Activated CD8-positive, alpha-beta memory T cell treated with anti-CD3 and anti-CD28 coated beads, Interleukin-2, amount 50 U/mL, for 48 hours (primary cell): ENCODE measurements around the gene SH3RF2.
"Not testable (repeated sequence)": the region's sequence is repeated elsewhere in the genome, so short reads cannot be mapped to it uniquely, and the experiment has no call there.

ENCODE experiments used
- DNase-seq: peaks from one replicate; pipeline ENCODE4 v3.0.0-alpha.2; 2020

The SH3RF2 gene

GRCh38 chr5:145954140-145954539, 17.8 kb downstream of the SH3RF2 start:
- not testable (repeated sequence) for DNase-seq

GRCh38 chr5:145957388-145957787, 21.0 kb downstream of the SH3RF2 start:
- DNase-seq = no peak

DNA sequence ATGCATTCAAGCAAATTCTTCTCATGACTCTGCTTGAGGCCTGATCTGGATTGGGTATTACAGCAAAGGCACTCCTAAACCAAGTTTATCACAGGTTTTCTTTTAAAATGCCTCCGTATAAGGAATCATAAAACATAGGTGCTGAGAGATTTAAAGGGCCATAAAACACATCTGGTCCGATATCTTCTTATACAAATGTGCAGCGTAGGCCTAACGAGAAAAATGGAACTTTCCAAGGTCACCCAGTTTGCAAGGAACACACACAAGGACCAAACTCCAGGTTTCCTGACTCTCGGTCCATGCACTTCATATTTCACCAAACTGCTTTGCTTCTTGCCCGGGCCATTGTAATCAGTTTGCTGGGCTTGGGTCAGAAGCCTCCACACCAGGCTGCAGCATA, 22.1 kb downstream of the SH3RF2 start:
- DNase-seq = no peak

DNA sequence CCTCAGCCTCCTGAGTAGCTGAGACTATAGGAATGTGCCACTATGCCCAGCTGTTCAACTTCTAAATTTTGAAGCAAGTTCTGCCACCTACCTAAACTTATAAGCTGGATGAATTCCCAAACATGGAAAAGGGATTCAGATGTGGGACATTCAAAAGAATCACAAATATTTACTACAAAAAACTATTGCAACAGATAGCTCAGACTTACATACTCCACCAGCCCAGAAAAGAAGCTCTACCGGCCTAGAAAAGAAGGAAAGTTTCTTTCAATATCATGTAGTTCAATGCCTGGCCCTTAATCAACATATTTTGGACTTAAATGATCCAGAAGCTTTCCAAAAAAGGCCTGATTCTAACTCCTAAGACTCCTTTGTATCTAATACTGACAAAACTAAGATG, 23.8 kb downstream of the SH3RF2 start:
- no peak for DNase-seq

- no peak for DNase-seq
These were observed 24.6 kb downstream of the SH3RF2 start for GRCh38 chr5:145960848-145961600.

GRCh38 chr5:145962001-145962400, 25.6 kb downstream of the SH3RF2 start:
- no peak for DNase-seq

GRCh38 chr5:145964008-145964407, 27.6 kb downstream of the SH3RF2 start:
- not testable (repeated sequence) for DNase-seq

DNA sequence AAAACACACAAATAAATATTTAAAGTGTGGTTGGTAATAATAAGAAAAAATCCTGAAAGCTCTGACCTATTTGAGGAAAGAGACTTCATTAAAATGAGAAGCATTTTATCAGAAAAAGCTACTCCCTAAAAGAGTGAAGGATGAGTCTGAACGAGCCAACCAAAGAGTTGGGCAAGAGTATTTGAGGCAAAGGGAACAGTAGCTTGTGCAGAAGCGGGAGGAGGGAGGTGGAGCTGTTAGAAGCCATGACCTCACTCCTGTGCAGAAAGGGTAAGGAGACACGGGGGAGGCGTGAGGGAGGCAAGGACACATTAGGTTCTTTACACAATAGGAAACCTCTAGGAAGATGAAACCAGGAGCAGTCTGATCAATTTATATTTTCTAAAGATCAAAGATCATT, 29.4 kb downstream of the SH3RF2 start:
- DNase-seq = no peak

- no peak for DNase-seq
These were observed 30.9 kb downstream of the SH3RF2 start for GRCh38 chr5:145967296-145967695.

GRCh38 chr5:145968970-145969713, 32.8 kb downstream of the SH3RF2 start:
- no peak for DNase-seq

DNA sequence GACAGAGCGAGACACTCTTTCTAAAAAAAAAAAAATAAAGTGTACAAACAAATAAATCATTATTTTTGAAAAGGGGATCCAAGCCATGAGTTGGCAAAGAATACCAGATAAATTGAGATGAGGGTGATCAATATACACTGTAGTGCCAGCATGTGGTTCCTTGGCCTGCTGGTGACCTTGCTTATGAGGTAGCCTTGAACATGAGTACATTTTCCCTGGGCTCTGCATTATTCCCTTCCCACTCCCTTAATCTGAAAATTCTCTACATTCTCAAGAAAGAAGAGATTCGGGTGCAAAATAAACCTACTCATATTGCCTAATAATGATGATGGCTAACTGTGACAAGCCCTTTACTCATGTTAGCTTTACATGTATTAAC, 33.3 kb downstream of the SH3RF2 start:
- no peak for DNase-seq

GRCh38 chr5:145971108-145971507, 34.7 kb downstream of the SH3RF2 start:
- DNase-seq = no peak

DNA sequence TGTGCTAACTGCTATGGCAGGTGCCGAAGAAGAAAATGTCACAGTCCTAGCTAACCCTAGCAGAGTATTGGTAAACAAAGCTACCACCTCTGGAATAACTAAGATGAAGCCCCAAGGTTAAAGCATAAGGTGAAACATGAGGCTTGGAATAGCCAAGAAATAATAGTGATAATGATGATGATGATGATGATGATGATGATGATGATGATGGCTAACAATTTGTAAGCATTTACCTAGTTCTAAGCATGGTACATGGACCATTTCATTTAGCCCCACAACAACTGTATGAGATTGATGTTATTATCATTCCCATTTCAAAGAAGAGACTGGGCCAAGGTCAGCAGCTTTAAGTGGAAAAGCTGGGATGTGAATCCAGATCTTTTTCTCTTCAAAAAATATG, 35.3 kb downstream of the SH3RF2 start:
- no peak for DNase-seq

- no peak for DNase-seq
These were observed 38.6 kb downstream of the SH3RF2 start for GRCh38 chr5:145975001-145975360.

DNA sequence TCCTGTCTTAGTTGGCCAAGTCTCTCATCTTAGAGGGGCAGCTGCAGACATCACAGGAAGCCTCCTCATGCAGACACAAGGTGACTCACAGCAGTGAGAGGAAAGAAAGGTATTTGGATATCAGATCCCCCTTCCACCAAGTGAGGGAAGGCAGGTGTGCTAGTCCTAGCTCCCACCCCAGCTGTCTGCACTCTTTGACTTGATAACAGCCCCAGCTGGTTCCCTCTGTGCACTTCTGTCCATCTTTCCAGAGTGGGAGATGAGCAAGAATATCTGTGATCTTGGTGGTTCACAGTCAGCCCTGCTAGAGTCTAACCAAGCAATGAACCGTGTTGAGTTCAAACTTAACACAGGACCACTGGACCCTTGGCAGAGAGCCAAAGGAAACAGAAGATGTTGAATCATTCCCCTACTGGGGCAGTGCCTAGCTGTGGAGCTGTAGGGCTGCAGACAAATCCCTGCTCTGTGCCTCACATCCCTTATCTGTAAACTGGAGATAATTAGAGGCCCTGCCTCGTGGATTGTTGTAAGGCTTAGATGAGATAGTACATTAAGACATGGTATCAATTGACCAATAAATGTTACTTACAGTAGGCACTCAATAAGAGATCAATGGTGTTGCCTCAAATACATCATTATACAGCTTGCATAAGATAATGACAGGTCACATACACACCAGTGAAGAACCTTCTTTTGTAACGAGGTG, 39.1 kb downstream of the SH3RF2 start:
- DNase-seq = no peak

DNA sequence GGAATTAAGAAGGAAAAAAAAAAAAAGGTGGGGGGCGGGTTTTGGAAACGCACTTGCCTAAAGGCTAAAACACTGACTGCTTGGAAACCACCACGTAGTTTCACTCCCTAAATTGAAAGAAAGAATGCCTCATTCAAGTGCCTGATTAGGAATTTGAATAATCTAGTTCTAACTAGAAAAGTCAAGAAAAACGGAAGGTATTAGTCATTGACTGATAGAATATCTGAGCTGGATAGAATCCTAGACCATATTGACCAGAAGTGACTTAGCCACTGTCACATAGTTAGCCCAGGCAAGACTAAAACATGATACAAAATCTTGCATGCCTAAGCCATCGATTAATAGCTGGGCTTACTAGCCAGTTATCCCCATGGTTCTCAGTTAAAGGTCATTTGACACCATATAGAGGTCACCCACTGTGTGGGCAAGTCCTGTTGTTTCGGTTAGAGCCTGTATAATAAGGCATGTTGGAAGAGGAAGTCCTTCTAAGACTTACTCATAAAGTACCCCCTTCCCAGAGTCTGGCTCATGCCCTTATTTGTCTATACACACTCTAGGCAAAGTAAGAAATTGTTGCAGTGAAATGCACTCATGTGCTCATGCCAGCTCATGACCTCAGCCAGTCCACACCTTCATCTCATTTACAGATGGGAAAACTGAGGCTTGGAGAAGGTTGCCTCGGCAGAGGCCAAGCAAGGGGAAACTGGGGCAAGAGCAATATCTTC, 40.2 kb downstream of the SH3RF2 start:
- no peak for DNase-seq

GRCh38 chr5:145978171-145978570, 41.8 kb downstream of the SH3RF2 start:
- no peak for DNase-seq

DNA sequence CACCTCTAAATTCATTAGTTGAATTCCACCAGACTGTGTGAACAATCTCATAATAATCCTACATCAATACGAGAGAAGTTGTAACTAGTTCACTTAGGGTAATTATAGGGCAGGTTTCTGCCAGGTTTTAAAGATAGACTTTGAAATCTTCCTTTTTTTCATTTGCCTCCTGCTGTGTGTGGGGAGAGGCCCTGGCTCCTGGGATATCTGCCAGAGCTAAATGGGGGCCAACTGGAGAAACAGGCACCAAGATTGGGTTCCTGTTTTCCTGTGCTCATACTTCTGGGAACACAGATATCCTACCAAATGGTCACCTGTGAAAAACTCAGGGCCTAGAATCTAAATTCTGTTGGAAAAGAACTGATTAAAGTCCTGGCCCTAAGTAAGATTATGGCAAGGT, 42.3 kb downstream of the SH3RF2 start:
- no peak for DNase-seq

GRCh38 chr5:145979270-145980223, 43.2 kb downstream of the SH3RF2 start:
- DNase-seq = no peak

- DNase-seq = no peak
These were observed 43.9 kb downstream of the SH3RF2 start for GRCh38 chr5:145980259-145980658.

- no peak for DNase-seq
These were observed 44.3 kb downstream of the SH3RF2 start for GRCh38 chr5:145980718-145981117.
